Kidney (tissue), 14 donors: ENCODE data around the gene GLS. TPM values are rescaled to one million over a fixed set of nuclear protein-coding genes. Genes with fewer than 3 reads are reported as not detected.

Experiments used
- DNase-seq, 5 donors: peaks; one replicate each; pipeline ENCODE4 v3.0.0-alpha.2; 2013 to 2020
- FAIRE-seq: peaks from 2 replicates; lab custom pipeline; 2012; peaks lifted over from hg19 to GRCh38; lab: Jason Lieb, UNC
- H3K27ac ChIP-seq, 2 donors: one replicate each; pipeline ENCODE4 v1.7.0; 2013; ENCODE audit warnings: low read depth in 2 of 2, low read length in 2 of 2, inconsistent platforms in 1 of 2
- H3K27me3 ChIP-seq: one replicate; pipeline ENCODE4 v1.7.1; 2013; ENCODE audit warnings: low read length, inconsistent platforms; ENCODE audit not compliant: control insufficient read depth, insufficient read depth
- H3K36me3 ChIP-seq, 3 donors: one replicate each; pipeline versions ENCODE4 v1.7.0 to v1.7.1; 2013; ENCODE audit warnings: low read length in 3 of 3, control low read depth in 1 of 3, inconsistent platforms in 1 of 3; ENCODE audit not compliant: insufficient read depth in 3 of 3, control insufficient read depth in 2 of 3
- H3K4me1 ChIP-seq, 3 donors: one replicate each; pipeline versions ENCODE4 v1.7.0 to v1.7.1; 2013; ENCODE audit warnings: low read length in 3 of 3, inconsistent platforms in 1 of 3, low read depth in 1 of 3; ENCODE audit not compliant: control insufficient read depth in 2 of 3, insufficient read depth in 2 of 3
- H3K4me3 ChIP-seq, 3 donors: one replicate each; pipeline versions ENCODE4 v1.7.0 to v1.8.1; 2013; ENCODE audit warnings: low read length in 3 of 3, control low read depth in 1 of 3, inconsistent platforms in 1 of 3
- H3K9ac ChIP-seq, 3 donors: one replicate each; pipeline versions ENCODE4 v1.7.0 to v1.7.1; 2013; ENCODE audit warnings: low read length in 3 of 3, control low read depth in 1 of 3, inconsistent platforms in 1 of 3
- H3K9me3 ChIP-seq, 3 donors: one replicate each; pipeline versions ENCODE4 v1.7.0 to v1.7.1; 2013; ENCODE audit warnings: low read length in 3 of 3, control low read depth in 1 of 3, inconsistent platforms in 1 of 3; ENCODE audit not compliant: control insufficient read depth in 2 of 3, insufficient read depth in 1 of 3
- CTCF ChIP-seq: IDR thresholded peaks from 3 replicates; pipeline ENCODE4 v1.5.1; 2012; ENCODE audit warnings: mild to moderate bottlenecking, moderate library complexity, borderline replicate concordance; ENCODE audit not compliant: insufficient read depth; ENCODE audit errors: extremely low read depth
- intact Hi-C: fragments of 100-400 bp; cut with DNase I; formaldehyde crosslinking; loops from one replicate; pipeline ENCODE4 v1.11.1; 2022
- polyA plus RNA-seq: library from polyadenylated mRNA; stranded (reverse); fragments of 350-450 nt; fragmentation: Illumina TruSeq; extraction: RNeasy Lipid Tissue Mini Kit (QIAGEN cat#74804); gene quantifications from one replicate; pipeline ENCODE4 v1.2.3, GENCODE V29; 2014; ENCODE audit warnings: low read depth, low replicate concordance; ENCODE audit not compliant: insufficient read depth
- total RNA-seq: library from RNA; stranded (reverse); fragmentation: NEBNext Ultra II Directional; extraction: Animal tissue kit (Norgen Biotek cat#: 25700); gene quantifications from one replicate; pipeline ENCODE4 v1.2.1, GENCODE V29; 2021
- donor health status: control.
- donor health status: control.
- donor health status: control.
- donor health status: control.
- donor health status: control.
- donor health status: DM: yes; HTN: yes; CAD: no.
- donor health status: Normal renal cell carcinoma (clear cell type).

Gene GLS
- total and polyA plus RNA-seq, 2 donors from 2014 or later, result 196 to 230 TPM

DNA sequence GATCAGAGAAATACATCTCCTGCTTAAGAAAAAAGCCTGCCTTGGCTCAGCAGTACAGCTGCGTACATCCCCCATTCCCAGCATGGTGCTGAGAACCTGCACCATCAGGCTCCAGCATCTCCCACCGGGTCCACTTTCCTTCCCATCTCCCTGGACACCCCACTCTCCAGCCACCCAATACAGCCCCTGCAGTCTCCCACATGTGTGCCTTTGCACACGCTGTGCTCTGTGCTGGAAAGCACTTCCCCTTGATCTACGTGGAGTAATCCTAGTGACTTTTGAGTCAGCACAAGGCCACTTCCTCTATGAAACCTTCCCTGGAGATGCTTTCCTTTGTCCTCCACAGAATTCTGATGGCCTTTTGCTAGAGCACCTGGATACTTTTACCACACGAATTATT, 116.3 kb downstream of the GLS start:
- FAIRE-seq (no peak), DNase-seq (no peak)
- Histone ChIP-seq H3K9ac (no peak overlapping the region), H3K4me3 (no peak overlapping the region), H3K36me3 (peaks cover 28 to 61% (median 60%) of the 10 kb centered on the region in 3 donors), H3K27ac (no peak overlapping the region), H3K4me1 (no peaks in the 10 kb centered on the region), H3K9me3 (no peaks in the 10 kb centered on the region), H3K27me3 (no peaks in the 10 kb centered on the region)
- intact Hi-C loops, result no loop called here
- no peak for TF ChIP-seq CTCF

DNA sequence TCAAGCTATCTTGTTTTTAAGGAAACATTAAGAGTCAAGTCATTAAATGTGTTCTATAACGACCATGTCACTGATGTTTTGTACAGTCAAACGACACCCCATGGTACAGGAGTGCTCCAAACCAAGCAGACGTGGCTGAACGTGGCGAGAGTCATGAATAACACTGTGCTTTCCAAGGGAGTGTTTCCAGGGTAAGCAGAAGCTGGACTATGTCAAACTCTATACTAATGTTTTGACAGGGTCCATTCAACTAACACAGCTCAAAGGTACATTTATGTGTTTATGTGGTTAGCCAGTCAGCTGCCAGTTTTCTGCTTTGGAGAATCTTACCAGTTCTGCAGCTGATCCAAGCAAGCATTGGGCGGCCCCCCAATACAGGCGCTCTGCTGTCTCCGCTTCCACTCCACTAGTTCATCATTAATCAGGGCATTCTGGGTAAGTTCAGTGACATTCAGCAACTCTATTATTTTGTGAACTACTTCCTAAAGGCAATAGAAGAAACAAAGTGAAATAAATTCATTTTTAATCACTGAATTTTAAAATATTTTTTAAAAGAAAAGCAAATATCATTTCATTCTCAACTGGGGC, 117.0 kb downstream of the GLS start:
- FAIRE-seq, result no peak

DNA sequence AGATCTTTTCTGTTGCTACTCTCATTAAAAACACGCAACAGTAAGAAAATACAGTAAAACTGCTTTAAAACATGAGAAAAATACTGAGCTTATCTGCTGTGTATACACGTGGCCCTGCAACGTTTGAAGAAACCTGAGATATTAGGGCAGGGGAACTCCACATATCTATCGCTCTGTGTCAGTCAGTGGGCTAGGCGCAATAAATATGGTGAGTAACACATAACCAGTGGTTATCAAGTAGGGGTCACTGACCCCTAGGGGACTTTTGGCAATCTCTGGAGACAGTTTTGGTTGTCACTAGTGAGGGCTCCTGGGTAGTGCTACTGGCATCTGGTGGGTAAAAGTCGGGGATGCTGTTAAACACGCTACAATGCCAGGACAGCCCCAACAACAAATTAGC, 118.4 kb downstream of the GLS start:
- no peak for TF ChIP-seq CTCF
- intact Hi-C loops, result no loop called here
- H3K27ac ChIP-seq, result no peak overlapping the region
- H3K4me1 ChIP-seq, result no peaks in the 10 kb centered on the region
- H3K27me3 ChIP-seq, result no peaks in the 10 kb centered on the region
- H3K4me3 ChIP-seq, result no peak overlapping the region
- no peaks in the 10 kb centered on the region for H3K9me3 ChIP-seq
- H3K36me3 ChIP-seq, result peaks cover 24 to 70% (median 56%) of the 10 kb centered on the region in 3 donors
- DNase-seq, result no peak
- FAIRE-seq, result no peak
- H3K9ac ChIP-seq, result no peak overlapping the region

More for the DNA sequence above, 117.0 kb downstream of the GLS start:
- TF ChIP-seq CTCF, result no peak
- no peaks in the 10 kb centered on the region for H3K4me1 ChIP-seq
- peaks cover 28 to 67% (median 61%) of the 10 kb centered on the region in 3 donors for H3K36me3 ChIP-seq
- no peaks in the 10 kb centered on the region for H3K9me3 ChIP-seq
- no peak for DNase-seq
- H3K27ac ChIP-seq, result no peak overlapping the region
- intact Hi-C loops, result no loop called here
- H3K4me3 ChIP-seq, result no peak overlapping the region
- H3K9ac ChIP-seq, result no peak overlapping the region
- H3K27me3 ChIP-seq, result no peaks in the 10 kb centered on the region
